HG03066 (cell line): ENCODE data around the gene DUOX1.
"Not testable (repeated sequence)": the region's sequence is repeated elsewhere in the genome, so short reads cannot be mapped to it uniquely, and the experiment has no call there.

Experiments used
- ATAC-seq: cut with Tn5 transposase; IDR thresholded peaks from one replicate; pipeline ENCODE4 v1.9.1; 2021; ENCODE audit warnings: low read depth; ENCODE audit not compliant: unreplicated experiment

Gene DUOX1

GRCh38 chr15:45120081-45120972 is 9.5 kb upstream of the DUOX1 start:
- no peak for ATAC-seq

- no peak for ATAC-seq
These were observed 8.8 kb upstream of the DUOX1 start for GRCh38 chr15:45121020-45121419.

- ATAC-seq: no peak
These were observed 7.9 kb upstream of the DUOX1 start for GRCh38 chr15:45121706-45122417.

DNA sequence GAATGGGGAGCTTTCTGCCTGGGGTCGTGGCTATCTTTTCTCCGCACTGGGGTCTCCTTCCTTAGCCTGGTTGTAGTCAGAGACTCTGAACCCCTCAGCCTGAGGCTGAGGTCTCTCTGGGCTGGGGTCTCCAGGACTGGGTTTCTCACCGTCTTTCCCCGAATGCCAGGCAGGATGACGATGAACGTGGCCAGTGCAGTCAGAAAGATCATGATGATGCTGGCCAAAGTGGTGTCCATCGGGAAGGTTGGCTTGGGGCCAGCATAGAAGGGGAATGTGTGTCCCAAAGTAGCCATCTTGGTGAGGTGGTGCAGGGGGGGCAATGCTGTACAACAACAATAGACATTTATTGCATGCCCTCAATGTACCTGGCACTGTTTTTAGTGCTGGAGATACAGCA is 7.1 kb upstream of the DUOX1 start:
- ATAC-seq: no peak

- no peak for ATAC-seq
These were observed 6.4 kb upstream of the DUOX1 start for GRCh38 chr15:45123397-45123796.

DNA sequence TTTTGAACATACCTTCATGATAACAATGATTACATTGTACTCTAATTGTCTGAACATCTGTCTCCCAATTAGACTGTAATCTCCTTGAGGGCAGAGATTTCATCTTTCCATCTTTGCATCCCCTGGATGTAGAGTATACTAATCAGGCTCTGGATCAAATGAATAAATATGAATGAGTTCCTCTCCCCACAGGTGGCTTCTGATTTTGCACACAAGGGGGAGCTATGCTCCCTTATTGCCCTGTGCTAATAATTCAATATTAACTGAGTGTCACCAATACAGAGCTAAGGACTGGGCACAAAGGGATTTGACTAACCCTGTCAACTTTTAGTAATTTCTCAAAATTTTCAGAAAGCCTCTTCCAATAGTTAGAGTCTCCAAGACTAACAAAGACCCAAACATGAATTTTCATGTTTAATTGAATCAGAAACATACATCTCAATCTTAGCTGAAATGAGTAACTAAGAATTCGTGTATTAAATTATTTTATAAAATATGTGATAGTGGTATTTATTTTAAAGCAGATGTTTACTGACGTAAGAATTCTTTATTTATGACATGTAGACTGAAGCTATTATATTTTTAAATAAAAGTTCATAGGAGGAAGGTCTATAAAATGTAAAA is 3.1 kb upstream of the DUOX1 start:
- no peak for ATAC-seq

- no peak for ATAC-seq
These were observed 689 bp upstream of the DUOX1 start for GRCh38 chr15:45128971-45129639.

GRCh38 chr15:45130291-45131000 is 652 bp downstream of the DUOX1 start:
- ATAC-seq: no peak

- no peak for ATAC-seq
These were observed 1.7 kb downstream of the DUOX1 start for GRCh38 chr15:45131510-45131909.

DNA sequence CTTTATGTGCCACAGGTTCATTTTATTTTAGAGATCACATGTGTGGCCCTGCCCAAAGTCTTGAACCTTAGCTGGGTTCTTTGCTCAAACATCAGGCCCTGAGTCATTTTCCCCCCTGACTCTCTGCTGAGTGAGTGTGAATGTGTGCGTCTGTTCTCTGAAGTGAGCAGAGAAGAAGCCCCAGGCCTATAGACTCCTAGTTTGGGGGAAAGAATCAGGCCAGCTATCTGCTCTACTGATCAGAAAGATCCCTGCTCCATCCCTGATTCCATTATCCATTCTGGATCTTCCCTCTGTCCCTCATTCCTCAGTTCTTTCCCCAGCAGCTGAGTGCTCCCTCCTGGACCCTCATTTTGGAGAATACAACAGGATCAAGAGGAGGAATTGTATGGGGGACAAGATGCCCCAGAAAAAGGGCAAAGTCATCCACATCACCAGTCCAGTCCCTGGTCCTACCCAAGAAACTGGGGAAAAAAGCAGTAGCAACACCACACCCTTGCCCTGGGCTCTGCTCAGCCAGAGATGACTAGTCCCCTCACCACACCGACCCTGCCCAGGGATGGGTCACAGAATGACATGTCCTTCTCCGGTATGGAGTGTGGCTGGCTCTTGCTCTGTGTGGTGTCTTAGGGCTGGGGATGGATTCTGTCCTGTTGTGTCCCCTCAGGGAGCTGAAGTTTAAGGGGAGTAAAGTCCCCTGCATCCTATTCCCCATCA is 3.2 kb downstream of the DUOX1 start:
- ATAC-seq: no peak

DNA sequence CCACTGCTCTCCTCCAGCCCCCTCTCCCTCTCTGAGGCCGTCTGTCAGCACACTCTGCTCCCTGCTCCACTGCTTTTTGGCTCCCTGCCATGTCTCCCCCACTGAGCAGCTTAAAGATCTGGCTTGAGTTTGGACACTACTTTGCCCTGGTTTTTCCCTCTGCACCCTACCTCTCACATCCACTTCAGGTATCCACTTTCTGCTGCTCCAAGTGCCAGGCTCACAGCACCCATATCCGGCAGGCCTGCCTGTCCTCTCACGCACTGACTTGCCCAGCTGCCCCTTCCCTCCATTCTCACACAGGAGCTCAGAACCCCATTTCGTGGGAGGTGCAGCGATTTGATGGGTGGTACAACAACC is 3.7 kb downstream of the DUOX1 start:
- ATAC-seq: no peak

DNA sequence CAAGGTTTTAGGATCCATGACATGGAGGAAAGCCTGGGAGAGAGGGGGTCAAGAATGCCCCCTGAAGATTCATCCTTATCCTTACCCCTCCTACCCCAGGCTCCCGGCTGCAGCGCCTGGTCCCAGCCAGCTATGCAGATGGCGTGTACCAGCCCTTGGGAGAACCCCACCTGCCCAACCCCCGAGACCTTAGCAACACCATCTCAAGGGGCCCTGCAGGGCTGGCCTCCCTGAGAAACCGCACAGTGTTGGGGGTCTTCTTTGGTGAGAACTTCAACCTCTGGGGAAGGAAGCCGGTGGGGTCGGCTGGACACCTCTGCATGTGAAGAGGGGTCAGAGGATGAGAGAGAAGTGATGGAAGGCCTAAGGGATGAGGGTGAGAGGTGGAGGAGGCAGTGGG is 4.3 kb downstream of the DUOX1 start:
- no peak for ATAC-seq

- ATAC-seq: no peak
These were observed 5.1 kb downstream of the DUOX1 start for GRCh38 chr15:45134682-45135604.

GRCh38 chr15:45135705-45136377 is 6.0 kb downstream of the DUOX1 start:
- not testable (repeated sequence) for ATAC-seq

DNA sequence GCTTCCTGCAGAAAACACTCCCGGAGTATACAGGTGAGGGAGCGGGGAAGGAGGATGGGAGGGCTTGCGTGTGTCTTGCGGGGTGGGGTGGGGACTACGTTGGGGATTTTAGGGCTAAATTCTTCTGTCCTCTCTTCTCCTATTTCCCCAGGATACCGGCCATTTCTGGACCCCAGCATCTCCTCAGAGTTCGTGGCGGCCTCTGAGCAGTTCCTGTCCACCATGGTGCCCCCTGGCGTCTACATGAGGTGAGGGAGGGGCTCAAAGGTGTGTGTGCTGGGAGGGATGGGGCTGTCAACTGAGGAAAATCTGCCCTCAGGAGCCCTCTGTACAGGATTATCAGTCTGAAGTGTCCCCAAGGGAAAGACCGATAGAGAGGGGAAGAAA is 6.6 kb downstream of the DUOX1 start:
- no peak for ATAC-seq

- no peak for ATAC-seq
These were observed 7.9 kb downstream of the DUOX1 start for GRCh38 chr15:45137703-45138102.

GRCh38 chr15:45138814-45139765 is 9.3 kb downstream of the DUOX1 start:
- ATAC-seq: no peak
